Fibroblast of the aortic adventitia (primary cell): ENCODE results near the gene SRP19. TPM values are rescaled to one million over a fixed set of nuclear protein-coding genes. Genes with fewer than 3 reads are reported as not detected.
"Not testable (repeated sequence)": the region's sequence is repeated elsewhere in the genome, so short reads cannot be mapped to it uniquely, and the experiment has no call there.

ENCODE experiments used
- DNase-seq: peaks from one replicate; pipeline ENCODE4 v3.0.0-alpha.2; 2010; ENCODE audit warnings: low read depth
- H3K4me3 ChIP-seq: 2 replicates; pipeline ENCODE4 v1.5.1; 2011; ENCODE audit warnings: low read depth, mild to moderate bottlenecking, control low read depth, low read length, moderate library complexity
- total RNA-seq: library from RNA; depleted of rRNA; stranded (reverse); fragments of >200 nt; gene quantifications from 2 replicates; pipeline ENCODE4 v1.2.3, GENCODE V29; 2012; ENCODE audit warnings: low replicate concordance
- TF ChIP-seq, protein P1 (sequence below): IDR thresholded peaks from 2 replicates; pipeline ENCODE4 v1.5.1; 2011; ENCODE audit warnings: mild to moderate bottlenecking, low read length, control low read depth, inconsistent platforms; ENCODE audit not compliant: insufficient read depth

The SRP19 gene
- total RNA-seq, 1 donor = 88.2 TPM

DNA sequence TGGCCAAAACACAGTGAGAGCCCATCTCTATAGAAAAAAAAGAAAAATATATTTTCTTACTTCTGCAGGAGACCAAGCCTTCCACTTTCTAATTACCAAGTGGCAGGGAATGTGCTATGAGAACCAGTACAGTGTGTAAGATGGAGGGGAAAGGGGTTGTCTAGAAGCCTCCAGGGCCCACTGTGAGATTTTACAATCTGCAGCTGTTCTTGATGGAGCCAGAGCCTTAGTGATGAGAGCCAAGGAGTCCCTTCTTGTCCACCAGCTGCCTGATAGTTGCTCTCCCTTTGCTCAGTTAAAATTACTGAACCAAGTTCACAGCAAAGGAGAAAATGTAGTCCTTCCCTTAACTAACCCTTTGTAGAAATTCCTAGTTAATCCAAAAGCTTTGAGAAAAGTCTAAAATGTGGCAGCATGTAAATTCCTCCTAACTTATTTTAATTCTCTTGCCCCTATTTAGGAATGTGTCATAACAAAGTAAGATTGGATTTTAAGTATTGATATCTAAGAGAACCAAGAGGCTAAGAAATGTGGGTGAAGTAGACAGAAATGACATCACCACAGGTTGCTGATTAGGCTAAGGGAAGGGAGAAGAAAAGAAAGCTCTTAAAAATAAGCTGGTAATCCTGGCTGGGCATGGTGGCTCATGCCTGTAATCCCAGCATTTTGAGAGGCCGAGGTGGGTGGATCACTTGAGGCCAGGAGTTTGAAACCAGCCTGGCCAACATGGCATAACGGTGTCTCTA lies 19.3 kb downstream of the SRP19 start:
- TF ChIP-seq, protein P1, sequence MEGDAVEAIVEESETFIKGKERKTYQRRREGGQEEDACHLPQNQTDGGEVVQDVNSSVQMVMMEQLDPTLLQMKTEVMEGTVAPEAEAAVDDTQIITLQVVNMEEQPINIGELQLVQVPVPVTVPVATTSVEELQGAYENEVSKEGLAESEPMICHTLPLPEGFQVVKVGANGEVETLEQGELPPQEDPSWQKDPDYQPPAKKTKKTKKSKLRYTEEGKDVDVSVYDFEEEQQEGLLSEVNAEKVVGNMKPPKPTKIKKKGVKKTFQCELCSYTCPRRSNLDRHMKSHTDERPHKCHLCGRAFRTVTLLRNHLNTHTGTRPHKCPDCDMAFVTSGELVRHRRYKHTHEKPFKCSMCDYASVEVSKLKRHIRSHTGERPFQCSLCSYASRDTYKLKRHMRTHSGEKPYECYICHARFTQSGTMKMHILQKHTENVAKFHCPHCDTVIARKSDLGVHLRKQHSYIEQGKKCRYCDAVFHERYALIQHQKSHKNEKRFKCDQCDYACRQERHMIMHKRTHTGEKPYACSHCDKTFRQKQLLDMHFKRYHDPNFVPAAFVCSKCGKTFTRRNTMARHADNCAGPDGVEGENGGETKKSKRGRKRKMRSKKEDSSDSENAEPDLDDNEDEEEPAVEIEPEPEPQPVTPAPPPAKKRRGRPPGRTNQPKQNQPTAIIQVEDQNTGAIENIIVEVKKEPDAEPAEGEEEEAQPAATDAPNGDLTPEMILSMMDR = no peak
- no peak for DNase-seq
- no peak overlapping the region for H3K4me3 ChIP-seq

DNA sequence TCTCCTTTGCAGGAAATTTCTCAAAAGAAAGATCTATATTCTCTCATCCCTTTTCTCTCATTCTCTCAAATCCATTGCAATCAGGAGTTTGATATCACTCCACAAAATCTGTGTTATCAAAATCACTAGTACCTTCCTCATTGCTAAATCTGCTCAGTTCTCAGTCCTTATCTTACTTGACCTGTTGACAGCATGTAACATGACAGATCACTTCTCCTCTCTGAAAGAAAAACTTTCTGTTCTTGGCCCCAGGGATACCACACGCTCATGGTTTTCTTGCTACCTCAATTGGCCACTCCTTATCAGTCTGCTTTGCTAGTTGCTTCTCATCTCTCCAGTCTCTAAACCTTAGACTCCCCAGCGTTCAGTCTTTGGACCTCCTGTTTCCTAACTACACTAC lies 22.1 kb downstream of the SRP19 start:
- TF ChIP-seq, protein P1 = no peak
- DNase-seq = no peak
- no peak overlapping the region for H3K4me3 ChIP-seq

DNA sequence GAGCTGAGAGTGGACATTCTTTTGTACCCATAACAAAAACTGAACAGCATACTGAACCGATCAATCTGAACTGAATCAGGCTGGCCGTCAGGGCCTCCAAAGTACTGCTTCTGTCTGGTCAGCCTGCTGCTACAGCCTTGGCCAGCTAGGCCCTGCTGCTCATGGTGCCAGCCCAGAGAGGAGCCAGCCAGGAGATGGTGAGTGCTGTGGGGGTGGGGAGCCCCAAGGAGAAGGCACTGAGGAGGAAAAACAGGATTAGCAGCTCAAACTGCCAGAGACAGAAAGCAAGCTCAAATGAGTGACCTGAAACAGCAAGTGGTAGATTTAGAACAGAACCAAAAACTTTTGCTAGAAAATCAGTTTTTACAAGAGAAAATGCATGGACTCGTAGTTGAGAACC lies 23.9 kb downstream of the SRP19 start:
- H3K4me3 ChIP-seq = no peak overlapping the region
- DNase-seq = no peak
- TF ChIP-seq, protein P1 = no peak

DNA sequence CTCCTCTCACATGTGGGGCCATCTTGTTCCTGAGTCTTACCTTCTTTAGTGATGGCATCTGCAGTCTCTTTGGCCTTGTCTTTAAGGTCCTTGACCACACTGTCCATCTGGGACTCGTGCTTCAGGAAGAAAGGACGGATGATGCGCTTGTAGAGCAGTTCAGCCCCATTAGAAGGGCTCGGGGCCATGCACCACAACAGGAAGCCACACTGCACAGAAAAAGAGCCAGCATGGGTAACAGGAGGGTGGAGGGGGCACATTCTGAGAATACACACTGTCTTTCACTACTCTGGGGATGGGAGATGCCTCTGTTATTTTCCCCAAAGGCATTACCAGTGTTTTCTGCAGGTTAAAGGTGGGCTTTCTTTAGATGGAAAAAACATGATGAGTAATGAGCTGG lies 25.9 kb downstream of the SRP19 start:
- TF ChIP-seq, protein P1 = no peak
- DNase-seq = no peak
- H3K4me3 ChIP-seq = no peak overlapping the region

DNA sequence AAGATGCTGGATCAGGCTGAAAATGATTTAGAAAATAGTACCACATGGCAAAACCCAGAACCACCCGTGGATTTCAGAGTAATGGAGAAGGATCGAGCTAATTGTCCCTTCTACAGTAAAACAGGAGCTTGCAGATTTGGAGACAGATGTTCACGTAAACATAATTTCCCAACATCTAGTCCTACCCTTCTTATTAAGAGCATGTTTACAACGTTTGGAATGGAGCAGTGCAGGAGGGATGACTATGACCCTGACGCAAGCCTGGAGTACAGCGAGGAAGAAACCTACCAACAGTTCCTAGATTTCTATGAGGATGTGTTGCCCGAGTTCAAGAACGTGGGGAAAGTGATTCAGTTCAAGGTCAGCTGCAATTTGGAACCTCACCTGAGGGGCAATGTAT lies 31.0 kb downstream of the SRP19 start:
- H3K4me3 ChIP-seq, DNase-seq: not testable (repeated sequence)

DNA sequence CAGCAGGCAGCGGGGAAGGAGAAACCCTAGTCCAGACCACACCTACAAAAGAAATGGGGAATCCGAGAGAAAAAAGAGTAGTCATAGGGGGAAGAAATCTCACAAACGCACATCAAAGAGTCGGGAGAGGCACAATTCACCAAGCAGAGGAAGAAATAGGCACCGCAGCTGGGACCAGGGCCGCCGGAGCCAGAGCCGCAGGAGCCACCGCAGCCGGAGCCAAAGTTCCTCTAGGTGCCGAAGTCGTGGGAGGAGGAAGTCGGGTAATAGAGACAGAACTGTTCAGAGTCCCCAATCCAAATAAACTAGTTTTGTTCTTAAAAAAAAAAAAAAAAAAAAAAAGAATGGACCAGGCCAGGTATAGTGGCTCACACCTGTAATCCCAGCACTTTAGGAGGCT lies 31.7 kb downstream of the SRP19 start:
- no peak for DNase-seq
- TF ChIP-seq, protein P1 = no peak
- H3K4me3 ChIP-seq = no peak overlapping the region

DNA sequence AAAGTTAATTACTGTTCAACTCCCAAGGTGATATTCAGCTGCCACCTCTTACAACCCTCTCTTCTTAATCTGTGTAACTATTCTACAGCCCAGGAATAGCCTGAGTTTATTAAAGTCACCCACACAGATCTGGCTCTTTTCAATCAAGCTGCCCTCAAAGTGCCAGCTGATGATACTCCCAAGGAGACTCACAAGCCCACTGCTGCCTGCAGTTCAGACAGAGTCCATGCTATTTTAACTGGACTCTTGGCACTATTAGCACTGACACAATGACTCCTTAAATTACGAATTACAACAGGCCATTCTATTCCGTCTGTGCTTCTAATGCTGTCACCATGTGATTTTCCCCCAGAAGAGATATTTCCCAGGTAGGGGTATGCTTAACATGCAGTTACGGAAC lies 34.6 kb downstream of the SRP19 start:
- H3K4me3 ChIP-seq = no peak overlapping the region
- DNase-seq = no peak
- TF ChIP-seq, protein P1 = no peak
